Measurements from ENCODE around the gene COQ8B.

Gene COQ8B

DNA sequence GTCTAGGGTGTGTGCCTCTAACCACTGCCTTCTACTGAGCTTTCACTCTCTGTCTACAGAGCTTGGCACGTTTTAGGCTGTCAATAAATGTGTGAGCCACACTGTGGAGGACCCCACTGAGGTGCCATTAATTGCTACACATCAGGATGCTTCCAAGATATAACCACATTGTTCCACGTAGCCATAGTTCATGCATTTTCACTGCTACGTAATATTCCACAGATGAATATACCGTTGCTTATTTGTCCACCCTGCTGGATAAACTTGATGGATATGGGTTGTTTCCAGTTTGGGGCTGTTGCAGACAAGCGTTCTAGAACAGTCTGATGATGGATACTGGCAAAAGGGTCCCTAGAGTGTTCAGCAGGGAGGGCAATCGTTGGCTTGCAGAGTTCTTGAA lies 14.9 kb downstream of the COQ8B start:
- Histone ChIP-seq H3K36me3 (ENCODE audit: insufficient read depth, low read length) (peaks cover 5% of the 10 kb centered on the region), H3K9ac (ENCODE audit: low read depth, low read length) (no peak overlapping the region), H3K4me1 (ENCODE audit: insufficient read depth, low read length) (peaks cover 3% of the 10 kb centered on the region; the same call in 1 of the 2 replicates)

DNA sequence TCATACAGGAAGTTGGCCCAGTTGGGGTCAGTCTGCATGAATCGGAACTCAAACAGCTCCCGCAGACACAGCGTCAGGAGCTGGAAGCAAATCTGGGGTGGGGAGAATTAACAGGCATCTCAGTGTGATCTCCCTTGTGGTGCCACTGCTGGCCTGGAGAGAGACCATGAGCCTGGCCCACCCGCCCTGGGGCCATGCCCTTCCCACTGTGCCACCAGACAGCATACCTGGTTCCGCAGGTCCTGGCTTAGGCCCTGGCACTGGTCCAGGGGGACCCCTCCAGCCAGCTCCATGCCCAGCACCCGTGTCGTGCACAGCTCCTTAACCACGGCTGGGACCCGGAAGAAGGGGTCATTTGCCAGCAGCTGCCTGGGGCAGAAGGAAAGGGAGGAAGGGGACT lies 16.6 kb downstream of the COQ8B start:
- Histone ChIP-seq H3K36me3 (ENCODE audit: insufficient read depth, low read length) (peaks cover 6% of the 10 kb centered on the region), H3K9ac (ENCODE audit: low read depth, low read length) (no peak overlapping the region), H3K9me3 (ENCODE audit: control insufficient read depth, insufficient read depth, low read length) (no peaks in the 10 kb centered on the region; the same call in 1 of the 2 replicates), H3K4me1 (ENCODE audit: insufficient read depth, low read length) (peaks cover 3% of the 10 kb centered on the region; the same call in 1 of the 2 replicates)

More for the DNA sequence above, 14.9 kb downstream of the COQ8B start:
- H3K9me3 ChIP-seq (ENCODE audit: control insufficient read depth, insufficient read depth, low read length): no peaks in the 10 kb centered on the region; the same call in 1 of the 2 replicates

DNA sequence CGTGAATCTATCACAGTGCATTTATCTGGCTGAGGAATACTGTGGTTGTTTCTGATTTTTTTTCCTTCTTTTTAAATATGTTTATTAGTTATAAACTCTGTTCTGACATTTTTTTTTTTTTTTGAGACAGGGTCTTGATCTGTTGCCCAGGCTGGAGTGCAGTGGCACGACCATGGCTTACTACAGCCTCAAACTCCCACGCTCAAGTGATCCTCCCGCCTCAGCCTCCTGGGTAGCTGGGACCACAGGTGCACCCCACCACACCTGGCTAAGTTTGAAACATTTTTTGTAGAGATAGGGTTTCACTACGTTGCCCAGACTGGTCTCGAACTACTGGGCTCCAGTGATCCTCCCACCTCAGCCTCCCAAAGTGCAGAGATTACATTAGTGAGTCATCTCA lies 19.7 kb downstream of the COQ8B start:
- 0 out of 2 replicates have a peak, but pooled peaks cover 8% of the 10 kb centered on the region for H3K36me3 ChIP-seq (ENCODE audit: insufficient read depth, low read length)
- H3K9ac ChIP-seq (ENCODE audit: low read depth, low read length): no peak overlapping the region
- H3K9me3 ChIP-seq (ENCODE audit: control insufficient read depth, insufficient read depth, low read length): no peaks in the 10 kb centered on the region; the same call in 1 of the 2 replicates
- no peaks in the 10 kb centered on the region for H3K4me1 ChIP-seq (ENCODE audit: insufficient read depth, low read length)

DNA sequence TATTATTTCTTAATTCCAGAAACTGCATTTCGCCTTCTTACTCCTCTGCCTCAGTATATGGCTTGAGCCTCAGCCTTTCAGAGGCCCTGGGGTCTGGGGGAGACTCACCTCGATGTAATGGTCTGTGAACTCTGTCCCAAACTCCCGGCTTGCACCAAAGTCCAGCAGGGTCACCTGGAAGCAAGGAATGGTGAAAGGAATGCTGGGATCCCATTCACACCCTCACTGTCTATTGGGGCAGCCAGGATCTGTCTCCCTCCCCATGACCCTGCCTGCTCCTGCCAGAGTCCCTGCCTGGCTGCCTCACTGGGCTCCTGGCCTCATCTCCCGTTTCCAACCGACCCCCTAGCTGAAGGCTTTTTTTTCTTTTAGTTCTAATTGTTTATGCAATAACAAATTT lies 20.8 kb downstream of the COQ8B start:
- H3K9me3 ChIP-seq (ENCODE audit: control insufficient read depth, insufficient read depth, low read length): no peaks in the 10 kb centered on the region; the same call in 1 of the 2 replicates
- no peak overlapping the region for H3K9ac ChIP-seq (ENCODE audit: low read depth, low read length)
- H3K4me1 ChIP-seq (ENCODE audit: insufficient read depth, low read length): no peaks in the 10 kb centered on the region
- 0 out of 2 replicates have a peak, but pooled peaks cover 8% of the 10 kb centered on the region for H3K36me3 ChIP-seq (ENCODE audit: insufficient read depth, low read length)

DNA sequence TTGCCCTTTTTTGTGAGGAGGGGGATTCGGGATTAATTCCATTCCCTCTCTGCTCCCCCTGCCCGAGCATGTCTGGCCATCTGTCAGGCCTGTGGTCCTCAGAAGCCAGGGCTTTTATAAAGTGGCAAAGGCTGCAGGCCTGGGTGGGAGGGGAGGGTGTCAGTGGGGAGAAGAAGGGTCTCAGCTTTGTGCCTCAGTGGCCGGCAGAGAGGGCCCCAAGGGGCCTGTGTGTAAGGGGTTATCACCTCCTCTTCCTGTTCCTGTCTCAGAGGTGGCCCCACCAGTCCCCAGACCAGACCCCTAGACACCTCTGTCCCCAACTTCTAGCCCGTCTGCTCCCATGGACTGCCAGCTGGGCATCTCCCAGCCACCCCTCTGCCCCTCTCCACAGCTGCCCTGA lies 22.8 kb downstream of the COQ8B start:
- Histone ChIP-seq H3K36me3 (ENCODE audit: insufficient read depth, low read length) (0 out of 2 replicates have a peak, but pooled peaks cover 8% of the 10 kb centered on the region), H3K4me1 (ENCODE audit: insufficient read depth, low read length) (peaks cover 5% of the 10 kb centered on the region; the same call in 1 of the 2 replicates), H3K9ac (ENCODE audit: low read depth, low read length) (no peak overlapping the region), H3K9me3 (ENCODE audit: control insufficient read depth, insufficient read depth, low read length) (no peaks in the 10 kb centered on the region)

DNA sequence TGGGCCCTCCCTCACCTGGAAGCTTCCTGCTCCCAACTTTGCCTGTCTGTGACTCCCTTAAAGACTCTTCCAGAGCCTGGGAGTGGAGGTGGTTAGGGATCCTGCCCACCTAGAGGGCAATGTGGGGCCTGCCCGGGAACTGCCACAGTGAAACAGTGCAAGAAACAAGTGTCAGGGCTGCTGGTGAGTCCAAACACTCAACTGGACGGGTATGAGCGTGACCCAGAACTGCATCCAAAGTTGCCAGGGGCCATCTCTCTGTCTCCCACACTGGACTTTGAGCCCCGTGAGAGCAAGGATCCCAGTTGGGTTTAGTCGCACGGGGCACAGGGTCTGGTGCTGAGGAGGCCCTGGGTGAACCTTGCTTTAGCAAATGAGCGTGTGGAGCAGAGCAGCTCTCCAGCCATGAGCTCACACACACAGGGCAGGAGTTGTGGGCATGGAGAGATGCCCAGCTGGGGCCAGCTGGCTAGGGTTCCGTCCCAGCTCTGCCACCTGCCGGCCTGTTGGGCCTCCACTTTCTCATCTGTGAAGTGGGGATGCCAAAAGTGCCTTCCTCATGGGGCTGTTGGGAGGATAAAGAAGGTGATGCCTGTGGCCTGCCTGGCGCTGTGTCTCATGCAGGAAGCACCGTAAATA lies 23.4 kb downstream of the COQ8B start:
- no peaks in the 10 kb centered on the region for H3K9me3 ChIP-seq (ENCODE audit: control insufficient read depth, insufficient read depth, low read length)
- no peak overlapping the region for H3K9ac ChIP-seq (ENCODE audit: low read depth, low read length)
- H3K4me1 ChIP-seq (ENCODE audit: insufficient read depth, low read length): peaks cover 5% of the 10 kb centered on the region; the same call in 1 of the 2 replicates
- 0 out of 2 replicates have a peak, but pooled peaks cover 8% of the 10 kb centered on the region for H3K36me3 ChIP-seq (ENCODE audit: insufficient read depth, low read length)

DNA sequence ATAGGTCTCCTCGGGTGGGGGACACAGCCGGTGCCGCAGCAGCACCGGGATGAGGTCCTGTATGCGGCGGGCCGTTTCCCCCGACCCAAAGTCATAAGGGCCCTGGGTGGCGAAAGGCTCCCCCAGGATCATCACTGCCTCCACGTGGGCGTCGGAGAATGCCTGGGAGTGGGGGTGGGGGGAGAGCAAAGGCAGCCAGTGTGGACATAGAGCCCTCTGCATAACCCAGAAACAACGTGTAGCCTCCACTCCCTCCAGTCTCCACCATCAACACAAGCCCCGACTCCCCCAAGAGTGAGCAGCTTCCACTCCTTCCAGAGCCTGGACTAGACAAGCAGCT lies 24.5 kb downstream of the COQ8B start:
- Histone ChIP-seq H3K9ac (ENCODE audit: low read depth, low read length) (no peak overlapping the region), H3K4me1 (ENCODE audit: insufficient read depth, low read length) (peaks cover 5% of the 10 kb centered on the region; the same call in 1 of the 2 replicates), H3K36me3 (ENCODE audit: insufficient read depth, low read length) (0 out of 2 replicates have a peak, but pooled peaks cover 8% of the 10 kb centered on the region), H3K9me3 (ENCODE audit: control insufficient read depth, insufficient read depth, low read length) (no peaks in the 10 kb centered on the region)

DNA sequence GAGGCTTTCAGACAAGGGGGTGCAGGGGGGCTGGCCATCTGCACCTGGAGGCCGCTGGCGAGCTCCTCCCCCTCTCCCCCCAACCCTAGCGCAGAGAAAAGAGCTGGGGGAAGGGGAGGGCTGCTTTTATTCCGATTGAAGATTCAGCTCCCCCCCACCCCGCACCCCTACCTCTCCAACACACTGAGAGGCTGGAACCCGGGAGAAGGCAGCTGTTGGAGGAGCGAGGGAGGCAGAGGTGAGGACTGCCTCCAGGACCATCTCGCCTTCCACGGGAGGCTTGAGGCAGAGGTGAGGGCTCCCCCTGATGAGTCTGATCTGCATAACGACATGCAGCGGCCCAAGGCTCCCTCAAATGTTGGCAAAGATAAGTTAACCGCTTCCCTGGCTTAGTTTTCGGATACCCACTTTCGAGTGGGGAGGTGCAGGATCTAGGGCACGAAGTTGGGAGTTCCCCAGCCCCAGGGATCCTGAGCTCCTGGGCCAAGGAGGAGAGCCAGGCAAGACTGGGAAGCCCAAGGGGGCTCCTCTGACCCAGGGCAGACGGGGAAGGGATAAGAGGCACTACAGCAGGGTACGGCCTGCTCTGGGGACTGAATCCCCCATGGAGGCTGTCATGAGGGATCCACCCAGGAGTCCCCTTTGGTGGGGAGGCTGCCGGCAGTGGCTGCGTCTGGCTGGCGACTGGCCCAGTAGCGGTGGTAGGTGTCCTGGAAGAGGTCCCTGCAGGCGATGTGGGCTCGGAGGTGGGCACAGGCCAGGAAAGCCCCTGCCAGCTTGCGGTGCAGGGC lies 25.1 kb downstream of the COQ8B start:
- Histone ChIP-seq H3K4me1 (ENCODE audit: insufficient read depth, low read length) (peaks cover 5% of the 10 kb centered on the region; the same call in 1 of the 2 replicates), H3K9ac (ENCODE audit: low read depth, low read length) (peak overlapping the region; percentile 85; the same call in 1 of the 2 replicates), H3K9me3 (ENCODE audit: control insufficient read depth, insufficient read depth, low read length) (no peaks in the 10 kb centered on the region), H3K36me3 (ENCODE audit: insufficient read depth, low read length) (0 out of 2 replicates have a peak, but pooled peaks cover 2% of the 10 kb centered on the region)

DNA sequence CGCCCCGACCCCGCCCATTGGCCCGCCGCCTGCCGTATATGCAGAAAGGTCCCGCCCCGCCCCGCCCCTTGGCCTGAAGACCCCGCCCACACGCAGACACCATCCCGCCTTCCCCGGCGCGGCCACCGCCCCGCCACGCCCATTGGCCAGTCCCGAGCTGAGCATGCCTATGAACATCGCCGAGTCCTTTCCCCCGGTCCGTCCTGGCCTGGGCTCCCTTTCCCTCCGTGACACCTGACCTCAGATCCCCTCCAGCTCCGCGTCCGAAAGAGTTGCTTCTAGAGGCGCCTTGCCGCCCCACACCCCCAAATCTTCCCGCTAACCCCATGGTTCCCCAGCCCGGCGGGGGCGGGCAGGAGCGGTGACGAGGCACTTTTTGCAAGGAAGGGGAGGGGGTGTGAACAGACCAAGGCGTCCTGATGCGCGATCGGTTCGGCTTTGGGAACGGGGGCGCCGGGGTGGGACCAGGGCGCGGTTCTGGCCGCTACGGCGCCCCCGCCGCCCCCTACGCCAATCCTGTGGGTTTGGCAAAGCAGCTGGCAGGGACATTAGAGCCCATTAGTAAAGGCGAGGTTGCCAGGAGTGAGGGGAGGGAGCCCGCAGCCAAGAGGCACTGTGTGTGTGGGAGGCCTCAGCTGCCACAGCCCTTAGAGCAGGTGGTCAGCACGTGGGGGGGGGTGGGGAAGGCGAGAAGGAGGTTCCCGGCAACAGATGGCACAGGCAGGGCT lies 25.8 kb downstream of the COQ8B start:
- Histone ChIP-seq H3K9me3 (ENCODE audit: control insufficient read depth, insufficient read depth, low read length) (no peaks in the 10 kb centered on the region), H3K36me3 (ENCODE audit: insufficient read depth, low read length) (0 out of 2 replicates have a peak, but pooled peaks cover 2% of the 10 kb centered on the region), H3K4me1 (ENCODE audit: insufficient read depth, low read length) (peaks cover 5% of the 10 kb centered on the region; the same call in 1 of the 2 replicates), H3K9ac (ENCODE audit: low read depth, low read length) (peak overlapping the region; percentile 85)

DNA sequence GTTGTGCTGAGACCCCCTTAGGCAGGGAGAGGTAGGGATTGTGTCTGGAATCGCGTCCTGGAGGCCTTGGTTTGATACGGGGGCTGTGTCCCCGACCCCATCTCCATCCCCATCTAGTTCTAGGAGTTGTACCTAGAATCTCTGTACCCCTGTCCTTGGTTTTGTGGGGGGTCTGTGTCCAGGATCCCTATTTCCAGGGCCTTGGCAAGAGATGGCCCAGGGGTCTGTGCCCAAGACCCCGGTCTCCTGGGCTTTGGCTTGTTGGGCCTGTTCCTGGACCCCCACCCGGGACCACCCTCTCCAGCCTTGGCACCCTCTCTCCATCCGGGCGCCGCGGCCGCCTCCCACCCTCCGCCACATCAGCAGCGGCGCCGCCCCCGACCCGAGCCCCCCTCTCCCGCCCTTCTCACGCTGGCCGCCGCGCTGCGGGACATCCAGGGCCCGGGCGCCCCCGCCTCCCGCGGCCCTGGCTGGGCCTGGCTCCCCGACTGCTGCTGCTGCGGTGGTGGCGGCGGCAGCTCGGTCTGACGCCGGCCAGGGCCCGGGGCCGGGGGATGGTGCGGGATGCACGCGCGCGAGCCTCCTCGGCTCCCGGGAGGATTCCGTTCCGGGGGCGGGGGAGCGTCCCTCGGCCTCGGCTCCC lies 26.5 kb downstream of the COQ8B start, which contains the start of gene NUMBL:
TSS of gene NUMBL (minus strand) at position 602 of the 643 bp plus-strand sequence. CDS start at position 434, 168 bp downstream.
- H3K4me1 ChIP-seq (ENCODE audit: insufficient read depth, low read length): peaks cover 5% of the 10 kb centered on the region; the same call in 1 of the 2 replicates
- H3K9me3 ChIP-seq (ENCODE audit: control insufficient read depth, insufficient read depth, low read length): no peaks in the 10 kb centered on the region
- peak within 1 kb of the TSS; percentile 85 for H3K9ac ChIP-seq (ENCODE audit: low read depth, low read length)
- H3K36me3 ChIP-seq (ENCODE audit: insufficient read depth, low read length): 0 out of 2 replicates have a peak, but pooled peaks cover 2% of the 10 kb centered on the region

DNA sequence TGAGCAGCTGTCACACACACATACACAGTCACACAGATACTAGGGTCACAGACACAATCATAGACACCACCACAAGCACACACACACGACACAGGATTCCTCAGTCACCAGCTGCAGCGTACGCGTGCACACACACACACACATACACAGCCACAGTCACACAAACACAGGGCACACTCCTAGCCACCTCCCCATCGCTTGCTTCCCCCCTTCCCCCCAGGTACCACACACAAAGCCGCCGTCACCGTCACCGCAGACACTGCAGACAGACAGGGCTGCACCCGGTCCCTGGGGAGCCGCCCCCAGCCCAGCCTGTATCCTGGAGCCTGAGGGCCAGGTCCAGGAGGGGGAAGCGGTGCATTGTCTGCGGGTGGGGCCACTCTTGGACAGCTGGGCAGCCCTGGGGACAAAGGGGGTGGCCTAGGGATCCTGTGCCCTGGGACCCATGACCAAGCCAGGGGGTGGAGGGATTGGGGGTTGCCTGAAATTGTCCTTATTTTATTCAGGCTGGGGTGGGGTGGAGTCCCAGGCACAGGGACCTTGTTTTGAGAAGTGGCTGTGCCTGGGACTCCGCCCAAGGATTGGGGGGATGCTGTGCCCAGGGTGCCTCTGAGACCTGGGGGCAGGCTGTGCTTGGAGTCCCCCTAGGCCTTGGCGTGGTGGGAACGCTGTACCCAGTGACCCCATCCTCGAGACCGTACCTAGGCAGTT lies 27.2 kb downstream of the COQ8B start:
- Histone ChIP-seq H3K36me3 (ENCODE audit: insufficient read depth, low read length) (0 out of 2 replicates have a peak, but pooled peaks cover 2% of the 10 kb centered on the region), H3K9ac (ENCODE audit: low read depth, low read length) (peak overlapping the region; percentile 73)

DNA sequence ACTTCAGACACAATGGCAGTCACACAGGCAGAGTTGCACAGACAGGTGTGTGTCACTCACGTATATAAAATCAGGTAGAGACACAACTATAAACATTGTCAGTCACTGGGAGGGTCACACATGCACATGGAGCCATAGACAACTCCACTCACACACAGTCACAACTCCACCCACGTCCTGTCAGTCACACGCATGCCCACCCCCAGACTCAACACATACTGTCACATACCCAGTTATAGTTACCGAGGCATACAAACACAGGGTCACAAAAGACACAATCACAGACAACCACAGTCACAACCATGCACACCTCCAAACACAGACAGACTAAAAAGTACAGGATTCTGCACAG lies 27.7 kb downstream of the COQ8B start:
- H3K4me1 ChIP-seq (ENCODE audit: insufficient read depth, low read length): peaks cover 5% of the 10 kb centered on the region; the same call in 1 of the 2 replicates
- no peaks in the 10 kb centered on the region for H3K36me3 ChIP-seq (ENCODE audit: insufficient read depth, low read length)
- H3K9ac ChIP-seq (ENCODE audit: low read depth, low read length): peak overlapping the region; percentile 73

More for the DNA sequence above, 27.2 kb downstream of the COQ8B start:
- Histone ChIP-seq H3K4me1 (ENCODE audit: insufficient read depth, low read length) (peaks cover 5% of the 10 kb centered on the region; the same call in 1 of the 2 replicates), H3K9me3 (ENCODE audit: control insufficient read depth, insufficient read depth, low read length) (no peaks in the 10 kb centered on the region)

DNA sequence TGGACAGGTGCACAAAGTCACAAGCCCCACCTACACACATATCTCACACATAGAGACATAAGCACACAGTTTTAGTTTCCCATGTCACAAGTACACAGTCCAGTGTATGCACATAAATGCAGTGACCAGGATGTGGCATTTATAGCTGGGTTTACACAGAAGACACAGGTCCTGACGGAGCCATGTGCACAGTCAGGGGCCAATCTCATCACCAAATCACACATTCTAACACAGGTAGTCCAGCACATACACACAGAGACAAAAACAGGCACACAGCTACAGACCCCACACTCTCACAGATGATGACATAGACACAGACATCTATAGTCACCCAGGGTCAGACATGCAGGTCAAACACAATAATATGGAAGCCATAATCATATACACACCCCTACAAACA lies 28.4 kb downstream of the COQ8B start:
- Histone ChIP-seq H3K9me3 (ENCODE audit: control insufficient read depth, insufficient read depth, low read length) (no peaks in the 10 kb centered on the region), H3K4me1 (ENCODE audit: insufficient read depth, low read length) (peaks cover 5% of the 10 kb centered on the region; the same call in 1 of the 2 replicates), H3K36me3 (ENCODE audit: insufficient read depth, low read length) (no peaks in the 10 kb centered on the region), H3K9ac (ENCODE audit: low read depth, low read length) (no peak overlapping the region)

More for the DNA sequence above, 27.7 kb downstream of the COQ8B start:
- H3K9me3 ChIP-seq (ENCODE audit: control insufficient read depth, insufficient read depth, low read length): no peaks in the 10 kb centered on the region
